Activated naive CD4-positive, alpha-beta T cell treated with anti-CD3 and anti-CD28 coated beads, Interleukin-2, amount 10 ng/mL, durations not matched to agents 7 days and 5 days (primary cell): Measurements from ENCODE around the gene INAFM2.

ENCODE experiments used
- CTCF ChIA-PET: fragments of 350-600 bp; sonication (Branson Sonifier 250); formaldehyde crosslinking; loops from one replicate; lab custom pipeline; 2021; ENCODE audit warnings: antibody characterized with exemption; lab: Charles Lee
- DNase-seq: peaks from one replicate; pipeline ENCODE4 v3.0.0-alpha.2; 2020
- H3K27ac Mint-ChIP-seq: one replicate; pipeline ENCODE4 v1.8.0; 2021; ENCODE audit warnings: mild to moderate bottlenecking, moderate library complexity, mixed read lengths
- H3K27me3 Mint-ChIP-seq: one replicate; pipeline ENCODE4 v1.8.0; 2021; ENCODE audit warnings: mild to moderate bottlenecking, mixed read lengths
- H3K36me3 Mint-ChIP-seq: one replicate; pipeline ENCODE4 v1.8.0; 2021; ENCODE audit warnings: mixed read lengths
- H3K4me1 Mint-ChIP-seq: one replicate; pipeline ENCODE4 v1.8.0; 2021; ENCODE audit warnings: mixed read lengths
- H3K4me3 Mint-ChIP-seq: one replicate; pipeline ENCODE4 v1.8.0; 2021; ENCODE audit warnings: mild to moderate bottlenecking, moderate library complexity, mixed read lengths
- H3K9me3 Mint-ChIP-seq: one replicate; pipeline ENCODE4 v1.8.0; 2021; ENCODE audit warnings: mixed read lengths

The INAFM2 gene

DNA sequence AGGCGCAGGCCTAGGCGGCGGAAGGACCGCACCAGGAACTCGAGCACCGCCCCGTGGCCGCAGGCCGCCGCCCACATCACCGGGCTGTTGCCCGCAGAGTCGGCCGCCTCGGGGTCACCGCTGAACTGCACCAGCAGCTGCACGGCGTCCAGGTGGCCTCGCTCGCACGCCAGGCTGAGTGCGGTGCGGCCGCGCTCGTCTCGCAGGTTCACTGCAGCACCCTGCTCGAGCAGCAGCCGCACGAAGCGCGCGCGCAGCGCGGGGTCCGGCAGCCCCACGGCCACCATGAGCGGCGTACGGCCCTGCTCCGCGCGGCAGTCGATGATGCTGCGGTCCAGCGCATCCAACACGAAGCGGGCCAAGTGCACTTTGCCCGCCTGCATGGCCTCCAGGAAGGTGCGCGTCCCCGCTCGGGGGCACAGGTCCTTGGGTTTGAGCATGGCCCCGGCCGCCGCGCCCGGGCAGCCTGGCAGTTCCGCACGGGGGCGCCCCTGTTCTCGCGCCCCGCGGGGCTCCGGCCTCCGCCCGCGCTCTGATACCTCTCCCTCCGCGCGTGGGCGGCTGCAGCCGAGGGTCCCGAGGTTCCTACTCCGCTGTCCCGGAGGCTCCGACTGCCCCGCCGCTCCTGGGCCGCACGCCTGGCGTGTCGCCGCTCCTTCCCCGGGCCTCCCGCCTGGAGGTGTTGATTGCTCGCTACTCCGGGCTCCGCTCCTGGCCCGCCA is 41.2 kb upstream of the INAFM2 start:
- Mint-ChIP-seq H3K9me3 (no peaks in the 10 kb centered on the region), H3K27me3 (peaks cover 75% of the 10 kb centered on the region), H3K4me3 (peak overlapping the region; percentile 66), H3K36me3 (no peaks in the 10 kb centered on the region), H3K27ac (no peak overlapping the region), H3K4me1 (peaks cover 9% of the 10 kb centered on the region)
- CTCF ChIA-PET: interaction anchor here (1.0 to 1.9 kb wide), 5 partner anchors 11 to 61 kb away, joined by 3 to 21 read pairs (median 4); partner anchors contain the start of gene PLCB2
- DNase-seq: peak; percentile 70

DNA sequence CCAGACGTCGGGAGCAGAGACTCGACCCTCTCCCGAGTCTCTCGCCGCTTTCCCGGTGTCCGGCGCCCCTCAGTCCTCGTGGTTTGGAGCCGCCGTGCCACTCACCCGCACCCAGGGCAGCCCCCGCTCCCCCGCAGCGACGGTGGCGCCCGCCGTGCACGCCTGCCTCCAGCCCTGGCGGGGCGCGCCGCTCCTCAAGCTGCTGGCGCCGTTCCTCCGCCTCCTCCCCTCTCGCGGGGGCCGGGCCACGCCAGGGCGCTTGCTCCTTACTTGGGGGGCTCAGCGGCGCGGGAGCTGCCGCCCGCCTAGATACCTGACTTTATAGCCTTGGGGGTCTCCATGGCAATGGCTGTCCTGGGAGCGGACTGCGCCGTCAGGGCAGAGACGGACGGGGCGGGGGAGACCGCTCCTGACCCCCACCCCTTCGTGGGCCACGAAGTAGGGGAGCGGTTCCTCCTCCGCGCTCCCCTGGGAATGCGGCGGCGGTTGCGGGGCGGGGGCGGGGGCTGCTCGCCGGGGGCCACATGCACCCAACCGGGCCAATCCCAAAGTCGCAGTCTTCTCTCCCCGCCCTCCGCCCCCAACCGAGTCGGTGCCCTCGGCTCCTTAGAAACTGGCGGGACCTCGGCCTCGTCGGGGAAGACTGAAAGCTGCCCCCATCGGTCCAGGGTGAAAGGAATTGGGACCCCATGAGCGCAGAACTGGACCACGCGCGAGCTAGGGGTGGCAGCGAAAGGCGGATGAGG is 40.5 kb upstream of the INAFM2 start, which contains the start of gene ANKRD63:
TSS of gene ANKRD63 (minus strand) at position 196 of the 746 bp plus-strand sequence. CDS start 478 bp downstream, outside the sequence.
- H3K36me3 Mint-ChIP-seq: peaks cover 4% of the 10 kb centered on the region
- H3K27me3 Mint-ChIP-seq: peaks cover 68% of the 10 kb centered on the region
- CTCF ChIA-PET: interaction anchor here (0.7 to 1.9 kb wide), 7 partner anchors 8 to 262 kb away, joined by 3 to 21 read pairs (median 4); partner anchors contain the start of gene PLCB2
- H3K4me3 Mint-ChIP-seq: peak within 1 kb of the TSS; percentile 66
- peak; percentile 60 for DNase-seq
- H3K9me3 Mint-ChIP-seq: no peaks in the 10 kb centered on the region
- H3K4me1 Mint-ChIP-seq: peaks cover 7% of the 10 kb centered on the region
- peak within 1 kb of the TSS; percentile 28 for H3K27ac Mint-ChIP-seq

DNA sequence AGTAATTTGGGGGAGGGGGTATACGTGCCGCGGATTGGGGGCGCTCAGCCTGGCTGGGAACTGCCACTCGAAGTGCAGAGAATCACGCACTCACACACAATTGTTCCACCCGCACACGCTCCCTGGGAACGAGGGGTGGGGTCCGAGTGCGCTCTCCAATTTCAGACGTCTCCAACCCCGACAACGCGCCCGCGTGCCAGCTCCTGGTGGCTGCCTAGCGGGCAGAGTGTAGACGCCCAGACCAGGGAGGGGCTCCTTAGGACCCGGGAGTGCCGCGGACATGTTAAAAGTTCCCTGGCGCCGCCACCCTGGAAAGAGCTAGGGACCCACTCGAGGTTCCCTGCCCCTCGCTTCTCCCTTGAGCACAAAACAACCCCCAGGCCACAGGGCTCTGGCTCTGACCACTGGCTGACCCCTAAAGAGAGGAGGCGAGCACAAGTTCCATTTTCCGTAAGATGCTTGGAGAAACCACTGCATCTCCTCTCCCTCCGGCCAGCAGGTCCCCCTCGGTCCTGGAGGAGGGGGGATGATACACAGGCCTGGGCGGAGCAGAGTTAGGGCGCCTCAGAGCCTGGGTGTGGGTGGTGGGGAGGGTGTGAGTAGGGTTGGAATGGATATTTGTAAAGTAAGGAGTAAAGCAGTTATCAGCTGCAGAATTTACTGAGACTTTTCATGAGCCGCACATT is 39.7 kb upstream of the INAFM2 start:
- peaks cover 61% of the 10 kb centered on the region for H3K27me3 Mint-ChIP-seq
- CTCF ChIA-PET: interaction anchor here (0.7 to 1.9 kb wide), 6 partner anchors 9 to 263 kb away, joined by 3 to 21 read pairs (median 4); partner anchors contain the start of gene PLCB2
- H3K27ac Mint-ChIP-seq: peak overlapping the region; percentile 28
- H3K36me3 Mint-ChIP-seq: peaks cover 7% of the 10 kb centered on the region
- H3K9me3 Mint-ChIP-seq: no peaks in the 10 kb centered on the region
- peaks cover 7% of the 10 kb centered on the region for H3K4me1 Mint-ChIP-seq
- DNase-seq: no peak
- peak overlapping the region; percentile 18 for H3K4me3 Mint-ChIP-seq

DNA sequence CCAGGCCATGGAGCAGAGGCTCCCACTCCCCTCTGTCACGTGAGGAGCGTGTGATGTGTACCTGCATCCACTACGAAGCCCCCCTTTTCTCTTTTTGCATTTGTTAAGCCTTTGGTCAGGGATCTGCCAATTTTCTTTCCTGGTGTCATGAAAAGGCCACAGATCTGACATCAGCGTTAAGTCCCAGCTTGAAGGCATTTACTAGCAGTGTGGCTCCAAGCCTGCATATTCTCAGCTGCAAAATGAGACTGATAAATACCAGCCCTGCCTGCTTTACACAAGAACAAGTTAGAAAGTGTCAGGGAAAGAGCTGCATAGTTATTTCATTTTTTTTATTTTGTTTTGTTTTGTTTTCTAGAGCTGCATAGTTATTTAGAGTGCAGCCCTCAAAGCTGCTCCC is 38.3 kb upstream of the INAFM2 start:
- no peak overlapping the region for H3K27ac Mint-ChIP-seq
- H3K4me3 Mint-ChIP-seq: no peak overlapping the region
- H3K4me1 Mint-ChIP-seq: peaks cover 5% of the 10 kb centered on the region

DNA sequence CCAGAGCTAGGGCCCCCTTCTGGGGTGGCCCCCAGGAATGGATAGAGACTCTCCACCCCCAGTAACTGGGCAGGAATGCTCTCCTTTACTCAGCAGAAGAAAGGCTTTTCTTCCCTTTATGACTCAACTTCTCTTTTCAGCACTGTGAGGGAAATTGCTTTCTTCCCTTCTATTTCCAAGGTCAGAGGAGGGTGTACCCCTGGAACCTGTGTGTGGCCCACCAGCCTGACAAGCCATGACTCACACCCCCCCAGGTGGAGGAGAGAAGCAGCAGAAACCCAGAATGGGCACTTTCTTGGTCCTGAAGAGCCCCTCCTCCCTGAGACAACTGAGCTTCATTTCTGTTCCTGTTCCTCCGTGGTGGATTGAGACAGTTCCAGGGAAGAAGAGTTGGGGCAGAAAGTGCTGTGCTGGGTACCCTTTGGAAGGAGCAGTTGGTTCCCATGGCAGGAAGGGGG is 37.9 kb upstream of the INAFM2 start:
- H3K36me3 Mint-ChIP-seq: peaks cover 9% of the 10 kb centered on the region
- H3K27ac Mint-ChIP-seq: no peak overlapping the region
- H3K9me3 Mint-ChIP-seq: no peaks in the 10 kb centered on the region
- H3K4me3 Mint-ChIP-seq: no peak overlapping the region
- H3K27me3 Mint-ChIP-seq: peaks cover 43% of the 10 kb centered on the region
- DNase-seq: no peak
- CTCF ChIA-PET: interaction anchor here (1.7 to 8.5 kb wide), 3 partner anchors 11 to 53 kb away, joined by 12 to 81 read pairs (median 16); partner anchors contain the start of gene PLCB2
- H3K4me1 Mint-ChIP-seq: peaks cover 5% of the 10 kb centered on the region

More for the DNA sequence above, 38.3 kb upstream of the INAFM2 start:
- Mint-ChIP-seq H3K9me3 (no peaks in the 10 kb centered on the region), H3K27me3 (peaks cover 47% of the 10 kb centered on the region), H3K36me3 (peaks cover 9% of the 10 kb centered on the region)
- DNase-seq: no peak
- CTCF ChIA-PET: interaction anchor here (1.7 to 8.5 kb wide), 3 partner anchors 11 to 53 kb away, joined by 12 to 81 read pairs (median 16); partner anchors contain the start of gene PLCB2

DNA sequence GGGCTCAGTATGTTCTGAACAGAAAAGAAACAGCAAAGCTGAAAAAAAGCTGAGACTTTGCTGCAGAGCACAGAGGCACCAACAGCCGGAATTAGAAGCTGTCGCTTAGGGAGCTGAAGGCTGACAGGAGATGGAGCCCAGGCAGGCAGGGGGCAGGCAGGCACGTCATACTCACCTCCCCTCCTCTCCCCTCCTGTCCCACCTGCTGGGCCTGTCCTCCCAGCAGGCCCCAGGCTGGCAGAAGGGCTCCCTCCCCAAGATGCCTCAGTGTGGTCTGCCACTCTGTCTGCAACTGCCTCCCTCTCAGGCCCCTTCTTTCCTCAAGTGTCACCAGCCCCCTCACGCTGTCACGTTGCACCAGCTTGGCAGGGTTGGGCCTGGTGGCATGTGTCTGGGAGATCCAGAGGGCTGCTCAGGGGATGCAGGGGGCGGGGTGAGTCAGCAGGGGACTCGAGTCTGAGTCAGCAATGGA is 37.4 kb upstream of the INAFM2 start:
- H3K27me3 Mint-ChIP-seq: peaks cover 37% of the 10 kb centered on the region
- no peaks in the 10 kb centered on the region for H3K9me3 Mint-ChIP-seq
- no peak for DNase-seq
- CTCF ChIA-PET: interaction anchor here (1.7 to 8.5 kb wide), 3 partner anchors 12 to 52 kb away, joined by 12 to 81 read pairs (median 16); partner anchors contain the start of gene PLCB2
- no peak overlapping the region for H3K27ac Mint-ChIP-seq
- H3K4me1 Mint-ChIP-seq: peaks cover 4% of the 10 kb centered on the region
- no peak overlapping the region for H3K4me3 Mint-ChIP-seq
- H3K36me3 Mint-ChIP-seq: peaks cover 9% of the 10 kb centered on the region

DNA sequence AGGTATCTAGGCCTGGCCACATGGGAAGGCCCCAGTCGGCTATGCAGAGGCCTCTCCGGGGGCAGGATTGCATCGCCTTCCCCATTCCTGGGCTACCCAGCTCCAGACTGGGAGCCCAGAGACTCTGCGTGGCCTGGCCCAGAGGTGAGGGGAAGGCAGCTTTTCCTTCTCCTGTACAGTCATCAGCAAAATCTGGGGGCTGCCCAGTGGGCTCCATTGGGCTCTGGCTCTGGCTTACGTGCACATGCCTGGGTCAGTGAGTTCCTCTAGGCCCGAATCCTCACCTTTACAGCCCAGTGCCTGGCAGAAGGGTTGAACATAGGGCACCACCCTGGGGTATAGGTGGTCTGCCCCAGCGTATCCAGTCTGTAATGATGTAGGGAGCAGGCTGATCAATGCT is 36.7 kb upstream of the INAFM2 start:
- CTCF ChIA-PET: interaction anchor here (0.6 to 8.5 kb wide), 3 partner anchors 23 to 1573 kb away, joined by 3 to 81 read pairs (median 3); partner anchors contain the start of gene PLCB2
- DNase-seq: no peak
- H3K9me3 Mint-ChIP-seq: no peaks in the 10 kb centered on the region
- H3K4me1 Mint-ChIP-seq: peaks cover 2% of the 10 kb centered on the region
- H3K27me3 Mint-ChIP-seq: peaks cover 31% of the 10 kb centered on the region
- H3K36me3 Mint-ChIP-seq: peaks cover 9% of the 10 kb centered on the region
- H3K4me3 Mint-ChIP-seq: no peak overlapping the region
- no peak overlapping the region for H3K27ac Mint-ChIP-seq

DNA sequence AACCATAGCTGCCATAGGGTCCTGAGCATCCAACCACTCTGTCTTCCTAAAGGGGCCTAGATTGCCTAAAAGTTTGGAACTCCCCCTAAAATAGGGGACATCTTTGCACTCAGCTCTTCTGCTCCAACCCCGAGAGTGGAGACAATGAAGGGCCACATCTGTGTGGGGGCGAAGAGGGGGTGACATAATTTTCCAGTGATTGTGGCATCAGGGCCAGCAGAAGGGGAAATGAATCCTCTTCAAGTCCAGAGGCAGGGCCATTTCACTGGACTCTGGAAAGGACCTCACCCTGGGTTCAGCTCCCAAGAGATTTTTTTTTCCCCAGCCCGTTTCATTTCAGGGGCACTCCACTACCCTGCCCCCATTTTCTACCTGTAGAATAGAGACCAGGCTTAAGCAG is 36.0 kb upstream of the INAFM2 start:
- Mint-ChIP-seq H3K9me3 (no peaks in the 10 kb centered on the region), H3K27me3 (peaks cover 26% of the 10 kb centered on the region), H3K36me3 (peaks cover 9% of the 10 kb centered on the region), H3K4me1 (peaks cover 2% of the 10 kb centered on the region), H3K4me3 (no peak overlapping the region), H3K27ac (no peak overlapping the region)
- DNase-seq: no peak
- CTCF ChIA-PET: interaction anchor here (1.0 to 8.5 kb wide), 4 partner anchors 9 to 134 kb away, joined by 3 to 81 read pairs (median 14); partner anchors contain the start of gene PLCB2

DNA sequence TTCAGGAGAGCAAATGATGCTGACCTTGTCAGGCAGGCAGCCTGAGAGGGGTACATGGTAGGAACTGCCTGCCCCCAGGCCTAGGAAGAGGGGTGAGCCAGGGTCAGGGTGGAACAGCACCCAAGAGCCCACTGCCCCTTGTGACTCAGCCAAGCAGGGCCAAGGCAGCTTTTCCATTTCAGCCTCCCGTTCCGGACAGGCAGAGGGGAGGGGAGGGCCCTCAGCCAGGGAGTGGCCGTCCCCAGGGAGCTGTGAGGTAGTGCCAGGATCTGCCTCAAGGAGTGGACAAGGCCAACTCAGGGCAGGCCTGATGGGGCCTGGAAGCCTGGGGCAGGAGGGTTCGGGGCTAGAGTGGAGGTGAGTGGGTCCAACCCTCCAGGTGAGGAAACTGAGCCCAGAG is 35.5 kb upstream of the INAFM2 start:
- Mint-ChIP-seq H3K4me3 (no peak overlapping the region), H3K27ac (no peak overlapping the region)
- CTCF ChIA-PET: interaction anchor here (1.0 to 8.5 kb wide), 3 partner anchors 9 to 50 kb away, joined by 5 to 81 read pairs (median 22); partner anchors contain the start of gene PLCB2

DNA sequence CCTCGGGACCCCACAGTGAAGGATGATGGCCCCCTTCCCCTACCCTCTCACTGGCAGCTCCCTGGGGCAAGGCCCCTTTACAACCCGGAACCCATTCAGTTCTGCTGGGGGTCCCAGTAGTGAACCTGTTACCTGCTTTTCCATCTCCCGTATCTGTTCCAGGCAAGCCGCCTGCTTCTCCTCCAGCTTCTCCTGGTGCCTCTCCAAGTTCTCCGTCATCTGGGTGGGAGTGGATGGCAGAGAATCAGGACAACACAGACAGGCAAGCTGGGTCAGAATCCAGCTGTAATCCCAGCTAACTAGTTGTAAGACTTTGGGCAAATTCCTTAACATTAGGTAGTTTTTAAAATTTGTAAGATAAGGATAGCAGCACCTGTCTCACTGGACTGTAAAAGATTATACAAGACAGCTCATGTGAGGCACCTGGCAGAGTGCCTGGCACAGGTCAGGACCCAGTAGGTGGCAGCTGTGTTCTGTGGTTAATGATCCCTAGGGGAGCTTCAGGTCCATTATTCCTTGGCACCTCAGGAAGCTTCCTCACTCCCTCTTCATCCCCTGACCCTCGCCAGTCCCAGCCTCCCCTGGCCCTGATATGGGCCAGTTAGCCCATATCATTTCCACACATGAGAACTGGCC is 34.2 kb upstream of the INAFM2 start:
- H3K4me3 Mint-ChIP-seq: no peak overlapping the region
- H3K9me3 Mint-ChIP-seq: no peaks in the 10 kb centered on the region
- CTCF ChIA-PET: interaction anchor here (0.7 to 8.5 kb wide), 4 partner anchors 10 to 49 kb away, joined by 3 to 81 read pairs (median 12); partner anchors contain the start of gene PLCB2
- peaks cover 12% of the 10 kb centered on the region for H3K36me3 Mint-ChIP-seq
- H3K27ac Mint-ChIP-seq: no peak overlapping the region
- no peaks in the 10 kb centered on the region for H3K4me1 Mint-ChIP-seq
- no peak for DNase-seq
- peaks cover 9% of the 10 kb centered on the region for H3K27me3 Mint-ChIP-seq

More for the DNA sequence above, 35.5 kb upstream of the INAFM2 start:
- no peak for DNase-seq
- Mint-ChIP-seq H3K27me3 (peaks cover 22% of the 10 kb centered on the region), H3K9me3 (no peaks in the 10 kb centered on the region), H3K36me3 (peaks cover 9% of the 10 kb centered on the region), H3K4me1 (peaks cover 2% of the 10 kb centered on the region)

DNA sequence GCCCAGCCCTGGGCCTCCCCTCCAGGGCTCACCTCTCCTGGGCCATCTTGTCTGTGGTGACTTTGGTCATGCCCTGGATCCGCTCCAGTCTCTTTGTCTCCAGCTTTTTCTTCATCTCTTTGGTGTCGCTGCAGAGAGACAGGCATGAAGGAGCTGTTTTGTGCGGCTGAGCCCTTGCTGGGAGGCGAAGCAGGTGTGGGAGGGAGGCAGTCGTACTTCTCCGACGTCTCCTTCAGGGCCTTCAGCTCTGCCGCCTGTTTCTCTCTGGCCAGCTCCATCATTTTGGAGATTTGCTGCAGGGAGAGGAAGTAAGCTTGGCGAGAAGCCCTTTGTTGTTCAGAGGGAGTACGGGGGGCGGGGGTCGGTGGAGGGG is 33.0 kb upstream of the INAFM2 start:
- no peak for DNase-seq
- no peaks in the 10 kb centered on the region for H3K4me1 Mint-ChIP-seq
- H3K36me3 Mint-ChIP-seq: peaks cover 16% of the 10 kb centered on the region
- no peak overlapping the region for H3K27ac Mint-ChIP-seq
- CTCF ChIA-PET: interaction anchor here (0.7 to 8.5 kb wide), 3 partner anchors 12 to 19 kb away, joined by 3 to 81 read pairs (median 22); partner anchors contain the start of gene PLCB2
- H3K27me3 Mint-ChIP-seq: no peaks in the 10 kb centered on the region
- H3K9me3 Mint-ChIP-seq: no peaks in the 10 kb centered on the region
- H3K4me3 Mint-ChIP-seq: no peak overlapping the region

DNA sequence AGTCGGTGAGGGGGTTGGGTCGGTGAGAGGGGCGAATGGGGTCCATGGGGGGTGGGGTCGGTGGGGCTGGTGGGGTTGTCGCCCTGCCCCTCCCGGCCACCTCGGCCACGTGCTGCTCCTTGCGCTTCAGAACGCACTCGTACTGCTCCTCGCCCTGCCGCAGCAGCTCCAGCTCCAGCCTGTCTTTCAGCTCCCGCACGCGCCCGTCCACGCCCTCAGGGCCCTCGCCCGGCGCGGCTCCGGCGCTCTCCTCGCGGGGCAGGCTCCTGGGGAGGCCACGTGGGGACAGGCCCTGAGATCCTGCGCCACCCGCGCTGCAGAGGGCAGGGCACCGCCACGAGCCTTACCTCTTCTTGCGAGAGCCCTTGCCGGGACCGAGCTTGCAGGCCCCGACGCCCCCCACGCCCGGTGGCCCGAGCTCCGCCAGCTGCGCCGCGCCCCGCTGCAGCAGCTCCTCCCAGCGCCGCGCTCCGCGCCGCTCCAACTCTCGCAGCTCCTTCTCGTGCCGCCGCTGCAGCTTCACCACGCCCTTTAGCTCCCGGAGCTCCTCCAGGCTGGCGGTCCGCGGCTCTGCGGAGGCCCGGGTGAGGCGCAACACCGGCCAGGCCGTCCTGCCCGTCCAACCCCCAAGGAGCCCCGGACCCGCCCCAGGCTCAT is 32.4 kb upstream of the INAFM2 start:
- H3K27me3 Mint-ChIP-seq: no peaks in the 10 kb centered on the region
- no peaks in the 10 kb centered on the region for H3K9me3 Mint-ChIP-seq
- H3K4me3 Mint-ChIP-seq: no peak overlapping the region
- H3K4me1 Mint-ChIP-seq: no peaks in the 10 kb centered on the region
- DNase-seq: no peak
- peaks cover 17% of the 10 kb centered on the region for H3K36me3 Mint-ChIP-seq
- CTCF ChIA-PET: interaction anchor here (0.7 to 8.5 kb wide), 4 partner anchors 12 to 54 kb away, joined by 3 to 81 read pairs (median 13); partner anchors contain the start of gene PLCB2
- H3K27ac Mint-ChIP-seq: no peak overlapping the region
